Thyroid gland (tissue), 4 donors: ENCODE data around the gene SCTR. TPM values are rescaled to one million over a fixed set of nuclear protein-coding genes. Genes with fewer than 3 reads are reported as not detected.

Experiments used
- DNase-seq, 2 donors: peaks; one replicate each; pipeline ENCODE4 v3.0.0-alpha.2; 2019
- H3K27ac ChIP-seq, 3 donors: fragments of 200-600 bp; sonication (generic); 1 replicate in 2 of 3; 2 replicates in 1 of 3; pipeline ENCODE4 v1.5.1; 2016 to 2019; ENCODE audit warnings: mild to moderate bottlenecking in 1 of 3, moderate library complexity in 1 of 3
- H3K27me3 ChIP-seq: fragments of 200-600 bp; sonication (generic); one replicate; pipeline ENCODE4 v1.5.1; 2019
- H3K36me3 ChIP-seq, 2 donors: fragments of 200-600 bp; sonication (generic); one replicate each; pipeline ENCODE4 v1.5.1; 2016 to 2019
- H3K4me1 ChIP-seq, 2 donors: fragments of 200-600 bp; sonication (generic); one replicate each; pipeline ENCODE4 v1.5.1; 2017 to 2019
- H3K4me3 ChIP-seq, 3 donors: fragments of 200-600 bp; sonication (generic); replicated peaks in 1 of 3; 1 replicate in 2 of 3; 2 replicates in 1 of 3; pipeline ENCODE4 v1.5.1; 2016; ENCODE audit warnings: mild to moderate bottlenecking in 1 of 3
- H3K9me3 ChIP-seq: fragments of 200-600 bp; sonication (generic); one replicate; pipeline ENCODE4 v1.5.1; 2017
- CTCF ChIP-seq, 6 experiments: fragments of 200-600 bp in 3 of 6; fragments of 450-650 bp in 3 of 6; sonication (generic) in 3 of 6; IDR thresholded peaks; one replicate each; pipeline ENCODE4 v1.5.1; 2016 to 2019; ENCODE audit warnings: antibody characterized with exemption in 6 of 6, mild to moderate bottlenecking in 2 of 6, inconsistent platforms in 1 of 6, moderate library complexity in 1 of 6
- POLR2A ChIP-seq, 2 donors: fragments of 450-650 bp; IDR thresholded peaks; one replicate each; pipeline ENCODE4 v1.6.1; 2017; ENCODE audit warnings: antibody characterized with exemption in 2 of 2, mild to moderate bottlenecking in 2 of 2, moderate library complexity in 1 of 2
- WGBS, 2 donors: methylation state at CpG; one replicate each; pipeline ENCODE4 v1.1.5; 2017; 5-methylcytosine and 5-hydroxymethylcytosine counted together
- intact Hi-C: fragments of 100-400 bp; cut with DNase I; formaldehyde crosslinking; loops from one replicate; pipeline ENCODE4 v1.15.1; 2023
- total RNA-seq, 4 donors: library from RNA; depleted of rRNA; stranded (reverse); fragments of >200 nt; gene quantifications; one replicate each; pipeline ENCODE4 v1.2.3, GENCODE V29; 2016

The SCTR gene
- total RNA-seq, 4 donors from 2014 or later: not detected

- Histone ChIP-seq H3K4me3 (no peak overlapping the region), H3K9me3 (no peaks in the 10 kb centered on the region), H3K36me3 (no peaks in the 10 kb centered on the region), H3K4me1 (no peaks in the 10 kb centered on the region), H3K27me3 (no peaks in the 10 kb centered on the region), H3K27ac (no peak overlapping the region)
- TF ChIP-seq CTCF (IDR thresholded peaks at IDR 0.05) (no peak), POLR2A (IDR thresholded peaks at IDR 0.05) (no peak)
- intact Hi-C loops: no loop called here
- 67 to 70% methylated on average over 9 to 17 of the region's 20 CpGs for WGBS, 2 donors
- DNase-seq: no peak
These were observed 41.5 kb downstream of the SCTR start for GRCh38 chr2:119482481-119483394.

- Histone ChIP-seq H3K27me3 (no peaks in the 10 kb centered on the region), H3K36me3 (no peaks in the 10 kb centered on the region), H3K27ac (no peak overlapping the region), H3K9me3 (no peaks in the 10 kb centered on the region), H3K4me1 (no peaks in the 10 kb centered on the region), H3K4me3 (no peak overlapping the region)
- intact Hi-C loops: no loop called here
- TF ChIP-seq POLR2A (IDR thresholded peaks at IDR 0.05) (no peak), CTCF (IDR thresholded peaks at IDR 0.05) (no peak)
- DNase-seq: no peak
- WGBS, 2 donors: 60 to 76% methylated on average over 9 to 11 of the region's 16 CpGs
These were observed 42.5 kb downstream of the SCTR start for GRCh38 chr2:119481501-119482455.

DNA sequence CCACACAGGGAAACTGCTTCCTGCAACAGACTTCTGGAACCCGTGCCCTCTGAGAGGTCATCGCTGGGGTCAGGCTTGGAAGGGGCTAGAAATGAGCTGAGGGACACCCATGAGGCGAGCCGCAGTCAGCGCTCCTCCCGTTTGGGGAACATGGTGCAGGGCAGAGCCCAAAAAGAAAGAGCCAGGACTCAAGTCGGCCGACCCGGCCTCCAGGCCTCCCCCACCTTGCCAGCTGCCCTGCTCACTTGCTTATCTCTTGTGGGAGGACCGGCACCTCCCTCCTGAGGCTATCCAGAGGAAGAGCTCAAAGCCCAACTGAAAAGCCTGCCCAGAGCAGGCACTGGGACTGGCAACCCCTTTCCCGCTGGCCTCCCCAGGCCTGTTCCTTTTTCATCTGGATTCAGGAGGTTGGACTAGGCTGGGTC lies 43.6 kb downstream of the SCTR start:
- Histone ChIP-seq H3K36me3 (no peaks in the 10 kb centered on the region), H3K27me3 (no peaks in the 10 kb centered on the region), H3K4me3 (no peak overlapping the region), H3K4me1 (peaks cover 0 to 6% of the 10 kb centered on the region in 2 donors), H3K9me3 (no peaks in the 10 kb centered on the region), H3K27ac (no peak overlapping the region)
- DNase-seq: no peak
- 90 to 93% methylated on average over 7 to 10 of the region's 11 CpGs for WGBS, 2 donors
- TF ChIP-seq POLR2A (IDR thresholded peaks at IDR 0.05) (no peak), CTCF (IDR thresholded peaks at IDR 0.05) (no peak)
- intact Hi-C loops: no loop called here

DNA sequence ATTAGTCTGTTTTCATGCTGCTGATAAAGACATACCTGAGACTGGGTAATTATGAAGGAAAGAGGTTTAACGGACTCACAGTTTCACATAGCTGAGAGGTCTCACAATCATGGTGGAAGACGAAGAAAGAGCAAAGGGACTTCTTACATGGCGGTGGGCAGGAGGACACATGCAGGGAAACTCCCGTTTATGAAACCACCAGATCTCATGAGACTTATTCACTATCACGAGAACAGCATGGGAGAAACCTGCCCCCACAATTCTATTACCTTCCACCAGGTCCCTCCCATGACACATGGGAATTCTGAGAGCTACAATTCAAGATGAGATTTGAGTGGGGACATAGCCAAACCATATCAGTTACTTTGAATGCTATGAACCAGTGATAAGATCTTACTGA lies 44.1 kb downstream of the SCTR start:
- Histone ChIP-seq H3K27me3 (no peaks in the 10 kb centered on the region), H3K9me3 (no peaks in the 10 kb centered on the region), H3K36me3 (no peaks in the 10 kb centered on the region), H3K4me3 (no peak overlapping the region), H3K4me1 (peaks cover 0 to 6% of the 10 kb centered on the region in 2 donors), H3K27ac (no peak overlapping the region)
- DNase-seq: no peak
- intact Hi-C loops: no loop called here
- 96 to 97% methylated on average over 5 of the region's 5 CpGs for WGBS, 2 donors
- TF ChIP-seq CTCF (IDR thresholded peaks at IDR 0.05): no peak
- TF ChIP-seq POLR2A (IDR thresholded peaks at IDR 0.05): no peak
